Activated CD8-positive, alpha-beta memory T cell treated with anti-CD3 and anti-CD28 coated beads for 4 hours (primary cell): ENCODE measurements around the gene CLK3.
"Not testable (repeated sequence)": the region's sequence is repeated elsewhere in the genome, so short reads cannot be mapped to it uniquely, and the experiment has no call there.

ENCODE experiments used
- DNase-seq, 2 donors: peaks; one replicate each; pipeline ENCODE4 v3.0.0-alpha.2; 2020; ENCODE audit warnings: low read depth in 2 of 2

The CLK3 gene

DNA sequence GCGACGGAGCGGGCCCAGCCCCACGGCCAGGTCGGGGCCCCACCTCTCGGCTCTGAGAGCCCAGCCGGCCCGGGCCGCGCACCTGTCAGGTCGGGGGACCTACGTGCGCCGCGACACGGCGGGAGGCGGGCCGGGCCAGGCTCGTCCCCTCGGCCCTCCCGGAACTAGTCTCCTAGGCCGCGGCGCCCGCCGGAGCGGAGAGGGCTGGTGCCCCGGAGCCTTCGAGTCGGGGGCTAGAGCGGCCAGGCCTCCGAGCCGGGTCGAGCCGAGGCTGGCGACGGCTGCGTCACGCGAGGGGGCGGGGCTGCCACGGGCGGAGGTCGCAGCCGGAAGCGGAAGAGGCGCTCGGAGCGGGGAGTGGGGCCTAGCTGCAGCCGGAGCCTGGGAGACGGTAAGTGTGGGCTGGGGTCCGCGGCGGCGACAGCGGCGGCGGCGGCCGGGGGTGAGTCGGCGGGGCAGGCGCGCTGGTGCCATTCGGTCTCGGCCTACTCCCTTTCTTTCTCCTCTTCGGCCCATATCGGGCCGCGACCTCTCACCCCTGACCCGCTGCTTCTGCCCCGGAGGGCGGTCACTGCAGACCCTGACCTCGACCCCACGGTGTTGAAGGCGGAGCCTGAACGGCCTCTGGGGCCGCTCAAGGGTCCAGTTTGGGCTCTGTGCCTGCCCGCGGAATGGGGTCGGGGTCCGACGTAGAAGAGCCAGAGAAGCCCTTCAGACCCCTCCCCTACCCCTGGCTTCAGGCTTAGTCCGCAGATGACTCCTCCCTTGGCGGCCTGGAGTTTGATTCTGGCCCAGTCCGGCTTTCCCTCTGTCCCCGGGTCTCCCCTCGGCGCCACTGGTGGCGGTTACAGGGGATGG is at the start of gene CLK3:
Gene CLK3 (plus strand): TSS at position 329 of the 858 bp plus-strand sequence. CDS start 3,361 bp downstream, outside the sequence.
- DNase-seq = peak; percentile 89 to 92

DNA sequence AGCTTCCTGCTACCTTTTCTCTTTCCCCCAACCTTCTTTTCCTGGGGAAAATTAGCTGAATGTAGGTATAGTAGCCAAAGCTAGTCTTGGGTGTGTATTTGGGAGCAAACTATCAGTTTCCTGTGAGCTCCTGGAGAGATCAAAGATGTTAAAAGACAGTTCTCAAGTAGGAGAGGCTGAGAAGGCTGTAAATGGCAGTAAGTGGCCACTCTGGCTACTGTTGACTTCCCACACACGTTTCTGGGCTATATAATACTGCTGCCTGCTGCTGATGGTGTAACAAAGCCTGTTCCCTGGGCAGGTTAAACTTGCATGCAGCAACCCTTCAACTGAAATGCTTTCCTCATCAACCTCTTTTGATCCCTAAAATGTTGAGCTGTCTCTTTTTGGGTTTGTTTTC is 47.0 kb upstream of the CLK3 start:
- no peak for DNase-seq

DNA sequence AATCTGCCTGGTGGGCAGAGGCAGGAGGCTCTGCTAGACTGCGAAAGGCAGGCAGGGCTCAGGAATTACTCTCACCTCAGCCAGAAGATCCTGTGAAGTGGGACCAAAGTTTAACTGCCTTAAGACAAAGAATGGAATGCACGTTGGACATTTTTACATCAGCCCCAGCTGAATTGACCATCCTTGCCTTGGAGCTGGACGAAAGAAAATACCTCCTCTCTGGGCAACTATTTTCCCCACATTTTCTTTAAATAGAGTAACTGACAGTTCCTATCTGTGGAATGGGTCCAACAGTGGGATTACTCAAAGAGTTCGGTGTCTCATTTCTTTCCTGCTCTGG is 45.9 kb upstream of the CLK3 start:
- no peak for DNase-seq

DNA sequence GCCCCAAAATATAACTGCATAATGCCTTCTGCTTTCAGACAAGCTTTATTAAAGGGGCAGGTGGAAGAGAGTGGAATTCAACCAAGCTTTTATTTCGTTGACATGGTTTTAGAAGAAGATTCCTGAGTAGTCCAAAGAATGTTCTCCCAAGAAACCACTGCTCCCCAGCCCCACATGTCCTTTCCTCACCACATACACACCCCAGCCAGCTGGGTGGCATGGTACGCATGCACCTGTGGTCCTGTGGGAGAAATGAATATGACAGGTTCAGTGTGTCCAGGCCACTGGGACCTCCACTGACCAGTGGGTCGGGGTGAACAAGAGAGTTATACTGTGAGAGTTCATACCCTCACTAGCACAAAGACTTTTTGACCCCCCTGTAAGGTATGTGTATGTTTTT is 44.4 kb upstream of the CLK3 start:
- DNase-seq = no peak

DNA sequence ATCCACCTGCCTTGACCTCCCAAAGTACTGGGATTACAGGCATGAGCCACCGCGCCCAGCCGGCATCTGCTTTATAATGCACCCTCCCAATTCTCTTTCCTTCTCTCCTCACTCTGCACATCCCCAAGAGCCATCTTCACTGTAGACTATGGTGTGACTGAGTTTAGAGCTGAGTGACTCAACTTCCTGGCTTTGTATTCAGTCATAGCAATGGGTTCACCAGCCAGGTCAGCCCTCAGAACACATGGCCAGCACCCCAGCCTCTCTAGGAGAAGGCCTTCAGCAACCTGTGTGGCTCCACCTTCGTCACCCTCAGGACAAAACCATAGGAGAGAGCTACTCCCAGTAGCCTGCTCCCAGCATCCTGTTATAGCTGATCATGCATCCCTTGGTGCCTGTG is 41.6 kb upstream of the CLK3 start:
- no peak for DNase-seq

DNA sequence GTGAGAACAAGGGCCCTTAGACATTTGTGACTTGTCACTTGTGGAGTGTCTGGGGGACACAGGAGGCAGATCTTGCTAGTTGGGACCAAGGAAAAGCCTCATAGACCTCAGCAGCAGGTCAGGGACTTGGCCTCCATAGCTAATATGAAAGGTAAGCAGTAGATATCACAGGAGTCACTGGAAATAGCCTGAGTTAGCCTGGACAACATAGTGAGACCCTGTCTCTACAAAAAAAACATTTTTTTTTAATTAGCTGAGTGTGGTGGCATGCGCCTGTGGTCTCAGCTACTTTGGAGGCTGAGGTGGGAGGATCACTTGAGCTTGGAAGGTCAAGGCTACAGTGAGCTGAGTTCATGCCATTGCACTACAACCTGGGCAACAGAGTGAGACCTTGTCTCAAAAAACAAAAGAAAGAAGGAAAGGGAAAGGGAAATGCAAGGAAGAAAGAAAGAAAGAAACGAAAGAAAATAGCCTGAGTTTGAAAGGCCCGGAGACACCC is 37.1 kb upstream of the CLK3 start:
- no peak for DNase-seq

DNA sequence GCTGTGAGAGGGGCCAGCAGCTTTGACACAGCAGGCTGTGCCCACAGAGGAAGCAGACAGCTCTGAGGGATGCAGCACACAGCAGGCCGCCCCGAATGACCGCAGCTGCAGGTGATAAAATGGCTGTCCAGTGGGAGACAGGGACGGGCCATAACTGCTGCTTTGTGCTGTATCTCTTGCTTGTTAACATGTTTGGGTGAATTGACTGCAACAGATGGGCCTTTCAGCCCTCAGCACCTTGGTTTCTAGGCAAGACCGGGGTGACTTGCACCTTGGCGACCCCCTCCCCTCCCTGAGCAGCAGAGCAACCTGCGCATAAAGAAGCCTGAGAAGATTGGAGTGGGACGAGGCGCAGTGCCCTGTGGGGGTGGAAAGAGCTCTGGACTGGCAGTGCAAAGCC is 36.6 kb upstream of the CLK3 start:
- no peak for DNase-seq

DNA sequence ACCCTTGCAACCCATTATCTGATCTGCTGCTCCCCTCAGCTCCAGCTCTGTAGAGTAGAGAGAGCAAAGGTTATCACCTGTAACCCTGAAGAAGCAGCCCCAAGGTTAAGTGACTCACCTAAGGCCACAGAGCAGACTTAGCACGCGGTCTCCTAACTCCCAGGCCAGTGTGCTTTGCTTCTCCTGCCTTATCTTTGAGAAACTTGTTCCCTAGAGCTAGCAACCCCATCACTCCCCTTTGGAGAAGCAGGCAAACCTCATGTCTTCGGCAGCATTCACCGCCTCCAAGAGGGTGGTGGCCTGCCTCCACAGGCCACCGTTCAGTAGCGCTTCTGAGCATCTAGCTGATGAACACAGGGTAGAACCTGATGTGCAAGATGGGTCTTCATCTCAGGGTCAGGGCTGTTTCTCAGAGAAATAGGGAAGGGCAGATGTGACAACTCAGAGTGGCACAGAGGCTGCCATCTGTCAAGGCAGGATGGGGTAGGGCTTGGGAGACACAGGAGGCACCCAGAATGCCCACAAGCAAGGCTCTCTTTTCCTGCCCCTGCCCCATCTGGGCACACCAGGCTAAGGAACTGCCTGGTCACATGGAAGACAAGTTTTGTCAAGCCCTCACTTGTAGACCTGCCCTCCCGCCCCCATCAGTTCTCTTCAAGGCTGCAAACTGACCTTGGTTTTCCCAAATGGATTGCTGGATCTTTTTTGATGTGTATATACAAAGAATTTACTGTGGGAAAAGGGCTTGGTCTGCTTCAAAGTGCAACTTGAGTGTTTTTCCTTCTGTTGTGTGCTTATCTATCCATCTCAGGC is 34.9 kb upstream of the CLK3 start:
- DNase-seq = no peak

DNA sequence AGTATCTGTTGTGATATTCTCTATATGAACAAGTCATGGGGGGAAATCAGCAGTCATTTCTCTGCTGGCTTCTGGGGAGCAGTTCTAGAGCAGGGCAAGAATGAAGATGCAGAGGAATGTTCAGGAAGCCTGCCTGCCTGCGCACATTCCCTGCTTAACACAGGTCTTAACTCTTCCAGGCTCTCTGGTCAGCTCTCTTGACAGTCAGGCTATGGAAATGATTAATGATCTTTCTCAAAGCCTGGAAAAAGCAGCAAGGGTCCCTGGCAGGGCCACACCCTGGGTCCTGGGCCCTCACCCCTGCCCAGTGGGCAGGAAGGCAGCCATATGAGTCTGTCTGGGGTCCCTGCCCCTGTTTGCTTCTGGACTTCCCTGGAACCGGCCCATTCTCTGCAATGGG is 31.4 kb upstream of the CLK3 start:
- no peak for DNase-seq

DNA sequence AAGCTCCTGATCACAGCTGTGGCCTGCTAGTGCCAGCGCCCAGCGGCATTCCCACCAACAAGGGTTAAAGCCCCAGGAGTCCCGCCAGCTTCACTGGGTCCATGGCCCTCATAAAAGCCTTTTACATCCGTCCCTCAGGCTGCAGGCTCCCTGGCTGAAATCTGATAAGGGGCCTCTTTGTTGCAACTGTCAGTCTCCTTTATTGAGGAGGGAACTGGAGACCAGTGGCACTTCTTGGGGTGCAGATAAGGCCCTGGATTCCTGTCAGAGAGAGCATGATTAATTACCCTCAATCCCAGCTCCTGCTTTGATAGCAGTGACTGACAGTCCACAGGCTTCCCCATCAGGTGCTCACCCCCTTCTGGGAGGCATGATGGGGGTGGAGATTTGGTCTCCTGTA is 30.9 kb upstream of the CLK3 start:
- no peak for DNase-seq

DNA sequence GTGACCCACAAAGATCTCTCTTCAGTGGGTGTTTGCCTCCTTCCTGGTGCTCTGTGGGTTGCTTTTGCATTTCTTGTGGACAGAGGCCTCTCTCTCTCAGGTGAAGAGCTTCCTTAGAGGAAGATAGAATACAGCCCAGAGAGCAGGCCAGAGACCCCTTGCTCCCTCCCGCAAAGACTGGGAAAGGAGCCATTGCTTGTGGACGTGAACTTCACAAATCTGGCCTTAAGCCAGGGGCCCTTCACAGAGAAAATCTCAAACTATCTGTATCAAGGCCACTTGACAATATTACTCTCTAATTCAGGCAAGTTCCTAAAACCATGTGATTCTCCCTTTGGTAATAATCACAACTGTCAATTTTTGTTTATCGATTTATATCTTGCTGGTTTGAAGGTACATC is 30.4 kb upstream of the CLK3 start:
- DNase-seq = no peak

DNA sequence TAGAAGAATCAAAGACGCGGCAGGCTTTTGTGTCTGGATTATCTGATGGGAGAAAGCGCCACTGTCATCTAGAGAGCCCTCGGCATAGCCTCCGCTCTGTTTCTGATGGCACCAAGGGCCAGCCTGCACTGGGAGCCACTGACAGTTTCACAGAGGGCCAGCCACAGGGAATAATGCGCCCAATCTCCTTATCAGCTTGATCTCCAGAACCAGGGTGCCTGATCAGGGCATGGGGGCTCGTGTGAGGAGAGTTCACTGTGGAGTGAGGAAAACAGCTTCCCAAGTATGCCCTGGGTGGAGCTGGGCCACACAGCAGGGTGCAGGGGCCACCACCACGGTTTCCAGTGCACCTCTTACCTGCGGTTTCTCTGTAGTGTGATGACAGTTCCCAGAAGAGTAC is 29.8 kb upstream of the CLK3 start:
- DNase-seq = no peak

DNA sequence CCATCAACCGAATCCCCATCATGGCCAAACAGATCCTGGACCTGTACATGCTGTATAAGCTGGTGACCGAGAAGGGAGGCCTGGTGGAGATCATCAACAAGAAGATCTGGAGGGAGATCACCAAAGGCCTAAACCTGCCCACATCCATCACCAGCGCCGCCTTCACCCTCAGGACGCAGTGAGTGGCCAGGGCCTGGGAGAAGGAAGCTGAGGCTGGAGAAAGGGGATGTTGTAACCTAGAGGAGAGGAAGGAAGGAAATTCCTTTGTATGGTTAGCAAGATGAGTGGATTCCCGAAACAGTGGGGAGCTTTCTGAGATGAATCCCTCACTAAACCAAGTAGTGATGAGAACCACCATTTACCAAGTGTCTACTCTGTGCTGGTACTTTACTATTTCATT is 25.8 kb upstream of the CLK3 start:
- DNase-seq = no peak

DNA sequence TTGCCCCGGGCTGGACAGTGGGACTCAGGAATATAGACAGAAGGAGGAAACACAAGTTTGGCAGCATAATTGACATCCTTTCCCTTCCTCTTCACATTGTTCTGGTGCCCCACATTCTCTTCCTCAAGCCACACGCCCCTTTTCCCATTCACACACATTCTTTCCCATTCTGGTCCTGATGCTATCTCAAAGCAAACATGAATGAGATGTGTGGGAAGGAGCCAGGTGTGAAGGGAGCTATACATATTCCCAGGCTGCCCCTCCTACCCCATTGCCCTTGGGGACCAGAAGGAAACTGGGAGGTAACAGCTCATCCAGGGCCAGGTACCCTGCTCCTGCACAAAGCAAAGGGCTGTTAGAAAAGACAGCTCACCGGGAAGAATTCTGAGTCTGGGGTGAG is 23.4 kb upstream of the CLK3 start:
- DNase-seq = no peak

DNA sequence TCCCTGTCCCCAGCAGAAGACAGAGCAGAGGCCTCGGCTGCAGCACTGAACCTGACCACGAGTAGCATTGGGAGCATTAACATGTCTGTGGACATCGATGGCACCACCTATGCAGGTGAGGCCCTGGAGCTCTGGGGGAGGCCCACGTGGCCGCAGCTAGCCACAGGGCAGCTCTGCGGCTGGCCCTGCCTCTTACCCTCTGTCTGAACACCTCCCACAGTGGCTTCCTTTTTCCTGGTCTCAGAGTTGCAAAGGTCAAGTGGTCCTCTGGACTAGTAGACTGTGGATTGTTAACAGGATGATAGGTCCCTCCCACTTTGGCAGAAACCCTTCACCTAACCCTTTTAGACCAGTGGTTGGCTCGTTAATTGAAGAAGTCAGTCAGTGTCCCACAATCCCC is 22.5 kb upstream of the CLK3 start:
- DNase-seq = no peak

DNA sequence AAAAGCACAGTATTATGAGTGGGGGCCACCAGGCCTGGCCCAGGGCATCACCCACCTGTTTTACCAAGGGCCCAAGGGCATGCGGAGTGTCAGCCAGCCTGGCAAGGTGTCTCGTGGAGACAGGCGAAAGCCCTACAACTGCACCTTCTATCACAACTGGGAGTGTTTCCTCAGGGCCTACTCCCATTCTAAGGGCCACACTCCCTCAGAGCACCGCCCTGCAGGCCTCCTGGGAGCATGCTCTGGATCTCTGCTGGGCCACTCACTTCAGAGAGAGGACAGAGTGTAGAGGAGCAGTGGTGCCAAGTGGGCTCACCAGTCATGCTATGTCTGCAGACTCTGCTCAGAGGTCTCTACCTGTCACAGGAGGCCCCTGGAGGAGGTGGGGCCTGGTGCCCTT is 21.2 kb upstream of the CLK3 start:
- DNase-seq = no peak

DNA sequence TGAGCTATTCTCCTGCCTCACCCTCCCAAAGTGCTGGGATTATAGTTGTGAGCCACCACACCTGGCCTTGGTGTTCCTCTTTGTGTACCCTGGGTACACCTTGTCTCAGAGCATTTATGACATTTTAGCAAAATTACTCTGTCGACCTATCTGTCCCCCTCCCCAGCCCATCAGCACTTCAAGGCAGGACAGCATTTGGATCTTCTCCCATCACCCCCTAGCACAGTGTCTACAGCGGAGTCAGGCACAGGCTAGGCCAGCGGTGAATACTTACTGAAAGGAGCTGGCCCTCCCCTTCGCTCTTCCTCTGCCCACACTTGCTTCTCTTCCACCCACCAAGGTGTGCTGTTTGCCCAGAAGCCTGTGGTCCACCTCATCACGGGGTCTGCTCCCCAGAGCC is 20.4 kb upstream of the CLK3 start:
- no peak for DNase-seq

DNA sequence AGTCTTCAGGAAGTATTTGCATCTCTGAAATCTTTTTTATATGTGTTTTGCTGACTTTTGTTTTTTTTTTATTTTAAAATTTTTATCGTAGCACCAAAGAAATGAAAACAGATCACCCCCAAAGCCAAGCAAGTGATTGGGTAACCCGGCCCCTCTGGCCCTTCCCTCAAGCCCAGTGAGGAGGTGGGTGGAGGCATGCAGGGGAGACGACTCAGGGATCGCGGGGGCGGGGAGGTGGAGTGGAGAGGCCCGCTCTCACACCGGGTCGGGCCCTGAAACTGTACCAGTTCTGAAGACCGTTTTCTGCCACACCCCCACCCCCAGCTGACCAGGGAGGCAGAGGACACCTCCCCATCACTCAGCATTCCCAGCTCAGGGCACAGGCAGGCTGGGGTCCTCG is 18.9 kb upstream of the CLK3 start:
- DNase-seq = not testable (repeated sequence)

DNA sequence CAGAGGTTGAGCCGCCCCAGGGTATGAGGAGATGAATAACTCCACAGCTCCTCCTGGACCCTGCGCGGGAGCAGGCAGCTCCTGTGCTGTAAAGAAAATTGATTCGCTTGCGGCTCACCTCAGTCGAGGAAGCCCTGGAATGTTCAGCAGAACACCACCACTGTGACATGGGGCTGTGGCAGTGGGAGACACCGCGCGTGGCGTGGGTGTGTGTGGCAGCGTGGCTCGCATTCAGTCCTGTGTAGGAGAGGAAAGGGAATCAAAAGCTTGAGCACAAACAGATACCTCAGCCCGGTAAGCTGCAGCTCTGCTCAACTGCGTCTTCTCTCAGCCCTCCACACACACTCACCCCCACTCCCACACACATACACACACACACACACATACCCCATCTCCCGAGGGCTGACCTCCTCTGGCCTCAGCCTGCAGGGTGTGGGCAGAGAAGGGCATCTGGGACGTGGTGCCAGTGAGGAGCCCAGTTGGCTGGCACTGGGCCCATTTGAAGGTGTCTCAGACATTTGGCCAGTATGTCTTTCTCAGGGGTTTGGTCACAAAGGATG is 18.4 kb upstream of the CLK3 start:
- DNase-seq = not testable (repeated sequence)

DNA sequence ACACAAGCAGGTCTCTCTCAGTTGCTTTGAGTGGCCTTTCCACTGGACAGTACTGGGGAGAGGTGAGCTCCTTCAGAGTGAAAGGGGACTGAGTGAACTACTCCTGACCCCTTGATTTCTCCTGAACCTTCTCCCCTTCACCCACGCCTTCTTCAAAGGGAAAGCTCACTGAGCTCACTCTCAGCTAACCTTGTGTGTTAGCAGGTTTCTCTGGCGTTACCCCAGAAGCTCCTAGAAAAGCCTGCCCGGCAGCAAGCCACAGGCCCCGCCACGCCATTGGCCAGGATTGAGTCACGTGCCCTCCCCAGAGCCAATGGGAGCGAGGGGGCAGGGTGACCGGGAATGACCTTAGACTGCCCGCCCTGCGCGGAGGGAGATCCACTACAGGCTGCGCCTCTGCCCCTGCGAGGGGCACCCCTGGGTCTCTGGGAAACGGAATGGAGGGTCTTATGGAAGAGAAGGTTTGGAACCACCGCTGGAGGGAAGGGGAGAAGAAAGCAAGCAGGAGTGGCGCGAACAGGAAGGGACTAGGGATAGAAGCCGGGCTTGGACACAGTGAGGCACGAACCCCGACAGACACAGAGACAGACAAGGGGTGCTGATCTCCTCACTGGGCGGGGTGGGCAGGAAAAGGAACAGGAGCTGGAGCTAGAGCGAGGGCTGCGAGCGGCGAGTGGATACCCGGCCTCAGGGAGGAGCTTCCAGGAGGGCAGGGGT is 17.4 kb upstream of the CLK3 start:
- peak; percentile 70 to 74 for DNase-seq

DNA sequence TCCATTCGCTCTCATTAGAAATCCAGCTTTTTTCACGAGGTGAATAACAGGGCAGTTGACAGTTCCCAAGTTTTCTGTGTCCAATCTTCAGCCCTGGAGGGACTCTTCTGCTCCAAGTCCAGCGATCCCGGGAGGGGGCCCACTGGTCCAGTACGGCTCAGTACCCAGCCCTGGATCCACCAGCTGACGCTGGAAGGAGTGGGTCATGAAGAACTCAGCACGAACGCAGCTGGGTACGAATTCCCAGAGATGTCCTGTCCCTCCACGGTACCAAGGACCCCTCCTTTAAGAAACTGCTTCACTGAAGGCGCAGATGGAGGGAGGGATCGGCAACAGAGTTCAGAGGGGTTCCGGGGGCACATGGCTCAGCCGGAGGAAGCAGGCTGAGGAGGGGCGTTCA is 16.5 kb upstream of the CLK3 start:
- no peak for DNase-seq
